Measurements from ENCODE around the gene NUAK1.

Gene NUAK1

GRCh38 chr12:106132175-106133135 lies 6.3 kb downstream of the NUAK1 start:
- TF ChIP-seq POLR2AphosphoS5 (IDR thresholded peaks at IDR 0.05; ENCODE audit: low read depth, low read length) (no peak), TAF1 (IDR thresholded peaks at IDR 0.05; ENCODE audit: borderline replicate concordance, insufficient read depth, low read length) (no peak), SIN3A (IDR thresholded peaks at IDR 0.05; ENCODE audit: borderline replicate concordance, insufficient read depth, low read length) (no peak), FOXP2 (optimal IDR thresholded peaks at IDR 0.05; ENCODE audit: borderline replicate concordance, extremely low read depth, extremely low read length, insufficient read depth) (no peak), REST (IDR thresholded peaks at IDR 0.05; ENCODE audit: insufficient read depth in 1 of 2, low read depth in 2 of 2, low read length in 2 of 2) (no peak)

DNA sequence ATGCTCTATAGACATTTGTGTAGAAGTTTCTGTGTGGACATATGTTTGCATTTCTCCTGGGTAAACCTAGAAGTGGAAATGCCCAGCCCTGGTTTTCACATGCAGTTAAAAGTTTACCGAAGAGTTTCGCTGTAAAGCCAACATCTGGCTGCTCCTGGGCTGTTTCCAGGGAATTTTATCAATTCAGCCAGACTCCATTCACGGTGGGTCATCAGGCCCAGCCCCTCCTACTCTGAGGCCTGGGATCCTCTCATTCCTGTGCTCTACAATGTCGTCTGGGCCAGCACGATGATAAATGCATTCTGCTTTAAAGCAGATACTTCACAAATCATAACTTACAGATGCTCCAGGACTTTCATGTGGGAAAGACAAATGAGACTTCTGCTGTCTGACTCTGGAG lies 7.1 kb downstream of the NUAK1 start:
- no peak for TF ChIP-seq REST (IDR thresholded peaks at IDR 0.05; ENCODE audit: insufficient read depth in 1 of 2, low read depth in 2 of 2, low read length in 2 of 2)
- no peak for TF ChIP-seq SIN3A (IDR thresholded peaks at IDR 0.05; ENCODE audit: borderline replicate concordance, insufficient read depth, low read length)
- TF ChIP-seq FOXP2 (optimal IDR thresholded peaks at IDR 0.05; ENCODE audit: borderline replicate concordance, extremely low read depth, extremely low read length, insufficient read depth): no peak
- no peak for TF ChIP-seq TAF1 (IDR thresholded peaks at IDR 0.05; ENCODE audit: borderline replicate concordance, insufficient read depth, low read length)
- TF ChIP-seq POLR2AphosphoS5 (IDR thresholded peaks at IDR 0.05; ENCODE audit: low read depth, low read length): no peak

- TF ChIP-seq FOXP2 (optimal IDR thresholded peaks at IDR 0.05; ENCODE audit: borderline replicate concordance, extremely low read depth, extremely low read length, insufficient read depth): no peak
- TF ChIP-seq TAF1 (IDR thresholded peaks at IDR 0.05; ENCODE audit: borderline replicate concordance, insufficient read depth, low read length): no peak
- TF ChIP-seq POLR2AphosphoS5 (IDR thresholded peaks at IDR 0.05; ENCODE audit: low read depth, low read length): no peak
- TF ChIP-seq SIN3A (IDR thresholded peaks at IDR 0.05; ENCODE audit: borderline replicate concordance, insufficient read depth, low read length): no peak
- no peak for TF ChIP-seq REST (IDR thresholded peaks at IDR 0.05; ENCODE audit: insufficient read depth in 1 of 2, low read depth in 2 of 2, low read length in 2 of 2)
These were observed 8.2 kb downstream of the NUAK1 start for GRCh38 chr12:106130474-106131113.

DNA sequence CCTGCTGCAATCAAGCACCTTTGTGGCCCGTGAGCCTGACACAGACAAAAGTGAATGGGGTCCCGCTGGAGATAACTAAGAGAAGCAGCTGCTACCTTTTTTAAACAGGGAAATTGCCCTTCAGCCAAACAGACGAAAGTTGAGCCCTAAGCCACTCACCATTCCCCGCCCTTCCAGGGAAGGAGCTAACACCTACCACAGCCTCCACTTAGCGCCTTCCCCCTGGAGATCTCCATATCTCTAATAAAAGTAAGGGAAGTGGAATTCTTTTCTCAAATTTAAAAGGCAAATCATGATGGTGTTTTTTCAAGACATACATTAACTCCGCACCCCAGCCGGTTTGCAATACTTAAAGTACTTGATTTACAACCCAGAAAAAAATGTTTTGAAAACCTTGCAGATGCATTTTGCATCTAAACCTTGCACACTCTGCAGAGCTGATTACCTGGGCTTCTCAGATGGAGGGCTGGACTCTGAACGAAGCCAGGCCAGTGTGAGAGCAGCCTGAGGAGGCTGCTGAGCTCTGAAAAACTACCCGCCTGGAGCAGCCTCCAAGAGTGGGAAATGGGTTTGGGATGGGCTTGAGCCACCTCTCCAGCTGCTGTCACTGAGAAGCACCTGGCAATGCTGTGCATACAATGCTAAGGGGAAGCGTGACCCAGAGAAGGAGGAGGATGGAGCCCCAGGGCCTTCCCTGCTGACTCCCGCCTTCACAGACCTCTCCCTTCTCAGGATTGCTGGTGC lies 10.0 kb downstream of the NUAK1 start:
- TF ChIP-seq POLR2AphosphoS5 (IDR thresholded peaks at IDR 0.05; ENCODE audit: low read depth, low read length) (no peak), REST (IDR thresholded peaks at IDR 0.05; ENCODE audit: insufficient read depth in 1 of 2, low read depth in 2 of 2, low read length in 2 of 2) (no peak), FOXP2 (optimal IDR thresholded peaks at IDR 0.05; ENCODE audit: borderline replicate concordance, extremely low read depth, extremely low read length, insufficient read depth) (no peak), TAF1 (IDR thresholded peaks at IDR 0.05; ENCODE audit: borderline replicate concordance, insufficient read depth, low read length) (no peak), SIN3A (IDR thresholded peaks at IDR 0.05; ENCODE audit: borderline replicate concordance, insufficient read depth, low read length) (no peak)
